CD4-positive, alpha-beta T cell (primary cell): ENCODE data around the gene ATP6V1G2. TPM values are rescaled to one million over a fixed set of nuclear protein-coding genes. Genes with fewer than 3 reads are reported as not detected.
"Not testable (repeated sequence)": the region's sequence is repeated elsewhere in the genome, so short reads cannot be mapped to it uniquely, and the experiment has no call there.

Experiments
- ATAC-seq: fragments of 200-7000 bp; cut with Tn5 transposase; one replicate; pipeline ENCODE4 v1.10.0; 2022; ENCODE audit warnings: mild to moderate bottlenecking; ENCODE audit not compliant: poor library complexity
- CTCF ChIA-PET: fragments of 350-600 bp; sonication (Branson Sonifier 250); formaldehyde crosslinking; loops from one replicate; lab custom pipeline; 2021; ENCODE audit warnings: antibody characterized with exemption, inconsistent platforms; lab: Charles Lee
- POLR2A ChIA-PET: fragments of 350-600 bp; sonication (Branson Sonifier 250); formaldehyde crosslinking; loops from one replicate; lab custom pipeline; 2021; ENCODE audit warnings: antibody characterized with exemption, inconsistent platforms; lab: Charles Lee
- DNase-seq, 14 experiments: peaks; one replicate each; pipeline ENCODE4 v3.0.0-alpha.2; 2013 to 2020; ENCODE audit warnings: mixed read lengths in 2 of 14
- H3K27ac ChIP-seq, 2 donors: one replicate each; pipeline versions ENCODE4 v1.5.1 to v1.7.0; 2013; ENCODE audit warnings: low read length in 2 of 2, low read depth in 1 of 2, mild to moderate bottlenecking in 1 of 2
- H3K27me3 ChIP-seq, 2 experiments: 1 replicate in 1 of 2; 2 replicates in 1 of 2; pipeline versions ENCODE4 v1.6.1 to v1.7.0; 2013; ENCODE audit warnings: low read length in 2 of 2, control low read depth in 1 of 2, mild to moderate bottlenecking in 1 of 2, moderate library complexity in 1 of 2; ENCODE audit not compliant: insufficient read depth in 2 of 2, control insufficient read depth in 1 of 2
- H3K36me3 ChIP-seq: one replicate; pipeline ENCODE4 v1.6.1; 2013; ENCODE audit warnings: low read length, control low read depth; ENCODE audit not compliant: insufficient read depth
- H3K4me1 ChIP-seq: one replicate; pipeline ENCODE4 v1.6.1; 2013; ENCODE audit warnings: low read length, control low read depth; ENCODE audit not compliant: insufficient read depth
- H3K4me3 ChIP-seq: one replicate; pipeline ENCODE4 v1.5.1; 2013; ENCODE audit warnings: mild to moderate bottlenecking, low read length, moderate library complexity
- H3K9me3 ChIP-seq, 2 experiments: 1 replicate in 1 of 2; 2 replicates in 1 of 2; pipeline versions ENCODE4 v1.6.1 to v1.7.0; 2013; ENCODE audit warnings: low read length in 2 of 2, mild to moderate bottlenecking in 2 of 2, control low read depth in 1 of 2, moderate library complexity in 1 of 2; ENCODE audit not compliant: control insufficient read depth in 1 of 2, insufficient read depth in 1 of 2
- H3K27ac Mint-ChIP-seq: one replicate; pipeline ENCODE4 v1.8.0; 2020; ENCODE audit warnings: mixed read lengths
- H3K27me3 Mint-ChIP-seq: one replicate; pipeline ENCODE4 v1.8.0; 2021; ENCODE audit warnings: mixed read lengths
- H3K36me3 Mint-ChIP-seq: one replicate; pipeline ENCODE4 v1.8.0; 2021; ENCODE audit warnings: low read depth, mixed read lengths
- H3K4me1 Mint-ChIP-seq: one replicate; pipeline ENCODE4 v1.8.0; 2021; ENCODE audit warnings: low read depth, mixed read lengths
- H3K4me3 Mint-ChIP-seq: one replicate; pipeline ENCODE4 v1.8.0; 2020; ENCODE audit warnings: mild to moderate bottlenecking, mixed read lengths
- H3K9me3 Mint-ChIP-seq: one replicate; pipeline ENCODE4 v1.8.0; 2020; ENCODE audit warnings: mixed read lengths
- CTCF ChIP-seq: fragments of 200-600 bp; IDR thresholded peaks from one replicate; pipeline ENCODE4 v1.8.0; 2022; ENCODE audit warnings: antibody characterized with exemption, mild to moderate bottlenecking
- intact Hi-C, 2 experiments: fragments of 100-400 bp; cut with DNase I in 1 of 2; cut with micrococcal nuclease in 1 of 2; formaldehyde crosslinking; loops; one replicate each; pipeline versions ENCODE4 v1.15.1 to v1.9.0; 2023 to 2025; cut with DNase I, micrococcal nuclease
- total RNA-seq, 174 experiments: library from RNA in 2 of 174; stranded (reverse) in 2 of 174; gene quantifications; one replicate each; pipeline ENCODE4 v1.2.3 and lab custom pipeline; 2021 to 2026

The ATP6V1G2 gene
- total RNA-seq, 2 experiments from 2014 or later, result 2.6 to 3.3 TPM

GRCh38 chr6:31498748-31499147 lies 47.7 kb downstream of the ATP6V1G2 start:
- intact Hi-C loops, result loop anchor here in 1 of 2 experiments (5.0 kb wide), 1 partner anchor 36 kb away; no protein-coding TSS in a partner anchor
- H3K36me3 Mint-ChIP-seq, result peaks cover 9% of the 10 kb centered on the region
- no peaks in the 10 kb centered on the region for H3K27me3 ChIP-seq
- no peaks in the 10 kb centered on the region for H3K27me3 Mint-ChIP-seq
- H3K4me1 ChIP-seq, result peaks cover 48% of the 10 kb centered on the region
- peak overlapping the region; percentile 68 for H3K4me3 ChIP-seq
- H3K4me1 Mint-ChIP-seq, result peaks cover 76% of the 10 kb centered on the region
- CTCF ChIA-PET, result interaction anchor here (0.6 to 0.7 kb wide), 2 partner anchors 238 to 956 kb away, joined by 3 to 4 read pairs; no protein-coding TSS in a partner anchor
- TF ChIP-seq CTCF, result no peak
- H3K4me3 Mint-ChIP-seq, result peak overlapping the region; percentile 95
- peak overlapping the region; percentile 61 for H3K27ac Mint-ChIP-seq
- H3K9me3 Mint-ChIP-seq, result no peaks in the 10 kb centered on the region
- no peaks in the 10 kb centered on the region for H3K9me3 ChIP-seq
- ATAC-seq (no peak), DNase-seq (peak in 2 of 14 experiments; percentile 10 to 38)
- POLR2A ChIA-PET, result interaction anchor here (1.1 to 2.4 kb wide), 2 partner anchors 42 to 83 kb away, joined by 6 to 8 read pairs; partner anchors contain the start of genes DDX39B and LTB
- no peak overlapping the region for H3K27ac ChIP-seq
- no peaks in the 10 kb centered on the region for H3K36me3 ChIP-seq

- Mint-ChIP-seq H3K27ac (peak within 1 kb of the TSS; percentile 83), H3K27me3 (no peaks in the 10 kb centered on the region), H3K36me3 (peaks cover 9% of the 10 kb centered on the region), H3K4me3 (peak within 1 kb of the TSS; percentile 95), H3K9me3 (no peaks in the 10 kb centered on the region), H3K4me1 (peaks cover 77% of the 10 kb centered on the region)
- intact Hi-C loops, result loop anchor here in 1 of 2 experiments (1.0 to 5.0 kb wide), 2 partner anchors 36 to 44 kb away; partner anchors contain the start of gene DDX39B
- peak within 1 kb of the TSS; percentile 68 for H3K4me3 ChIP-seq
- H3K36me3 ChIP-seq, result no peaks in the 10 kb centered on the region
- POLR2A ChIA-PET, result interaction anchor here (0.8 to 5.2 kb wide), 10 partner anchors 15 to 400 kb away, joined by 3 to 88 read pairs (median 4); partner anchors contain the start of genes DDX39B and LTB
- H3K9me3 ChIP-seq, result no peaks in the 10 kb centered on the region
- TF ChIP-seq CTCF, result no peak
- peak within 1 kb of the TSS; percentile 63 to 66 for H3K27ac ChIP-seq
- CTCF ChIA-PET, result interaction anchor here (0.6 to 1.2 kb wide), 4 partner anchors 14 to 955 kb away, joined by 3 to 4 read pairs (median 4); no protein-coding TSS in a partner anchor
- peak; percentile 78 for ATAC-seq
- peak; percentile 66 to 94 (median 83) for DNase-seq
- H3K4me1 ChIP-seq, result peaks cover 56% of the 10 kb centered on the region
- no peaks in the 10 kb centered on the region for H3K27me3 ChIP-seq
These were observed 48.6 kb downstream of the ATP6V1G2 start, which contains the start of gene MICB for GRCh38 chr6:31497531-31498476. MICB (plus strand) TSS chr6:31498145; CDS start chr6:31498194, 49 bp downstream.

GRCh38 chr6:31496826-31497225 lies 49.6 kb downstream of the ATP6V1G2 start:
- Histone ChIP-seq H3K4me3 (peak overlapping the region; percentile 68), H3K4me1 (peaks cover 64% of the 10 kb centered on the region), H3K27ac (peak overlapping the region; percentile 63 to 66)
- not testable (repeated sequence) for H3K9me3 Mint-ChIP-seq, H3K27me3 Mint-ChIP-seq, H3K9me3 ChIP-seq, H3K36me3 Mint-ChIP-seq, ATAC-seq, H3K27me3 ChIP-seq, H3K36me3 ChIP-seq
- intact Hi-C loops, result loop anchor here in 1 of 2 experiments (1.0 to 5.0 kb wide), 2 partner anchors 35 to 45 kb away; partner anchors contain the start of gene DDX39B
- H3K4me3 Mint-ChIP-seq, result peak overlapping the region; percentile 95
- ChIA-PET POLR2A (interaction anchor here (0.8 to 5.2 kb wide), 9 partner anchors 9 to 401 kb away, joined by 3 to 88 read pairs (median 4); partner anchors contain the start of genes DDX39B and LTB), CTCF (interaction anchor here (1.4 kb wide), 1 partner anchor 101 kb away, joined by 9 read pairs; no protein-coding TSS in a partner anchor)
- peak overlapping the region; percentile 83 for H3K27ac Mint-ChIP-seq
- H3K4me1 Mint-ChIP-seq, result peaks cover 75% of the 10 kb centered on the region
- peak in 2 of 14 experiments; percentile 34 to 38 for DNase-seq
